Choroid plexus epithelial cell (primary cell): ENCODE data around the gene GRSF1.

Source experiments
- DNase-seq: peaks from one replicate; pipeline ENCODE4 v3.0.0-alpha.2; 2010; ENCODE audit warnings: low read depth
- H3K4me3 ChIP-seq: 2 replicates; pipeline ENCODE4 v1.5.1; 2011; ENCODE audit warnings: low read depth, mild to moderate bottlenecking, control low read depth, low read length, moderate library complexity
- TF ChIP-seq, protein P1 (sequence below): conservative IDR thresholded peaks from 2 replicates; pipeline ENCODE4 v1.5.1; 2011; ENCODE audit warnings: low read depth, mild to moderate bottlenecking, control low read depth, inconsistent platforms, low read length, moderate library complexity

GRSF1 gene

DNA sequence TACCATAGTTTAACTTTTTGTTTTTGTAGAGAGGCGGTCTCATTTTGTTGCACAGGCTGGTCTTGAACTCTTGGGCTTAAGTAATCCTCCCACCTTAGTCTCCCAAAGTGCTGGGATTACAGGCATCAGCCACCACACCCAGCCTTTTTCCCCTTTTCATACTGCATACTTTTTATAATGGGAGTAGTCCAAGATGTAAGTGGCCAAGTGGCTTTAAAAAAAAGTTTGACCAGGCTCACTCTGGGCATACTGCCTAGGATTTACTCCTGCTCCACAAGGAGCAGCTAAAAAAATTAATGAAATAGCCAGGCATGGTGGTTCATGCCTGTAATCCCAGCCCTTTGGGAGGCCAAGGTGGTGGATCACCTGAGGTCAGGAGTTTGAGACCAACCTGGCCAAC is 6.0 kb downstream of the GRSF1 start:
- TF ChIP-seq, protein P1, sequence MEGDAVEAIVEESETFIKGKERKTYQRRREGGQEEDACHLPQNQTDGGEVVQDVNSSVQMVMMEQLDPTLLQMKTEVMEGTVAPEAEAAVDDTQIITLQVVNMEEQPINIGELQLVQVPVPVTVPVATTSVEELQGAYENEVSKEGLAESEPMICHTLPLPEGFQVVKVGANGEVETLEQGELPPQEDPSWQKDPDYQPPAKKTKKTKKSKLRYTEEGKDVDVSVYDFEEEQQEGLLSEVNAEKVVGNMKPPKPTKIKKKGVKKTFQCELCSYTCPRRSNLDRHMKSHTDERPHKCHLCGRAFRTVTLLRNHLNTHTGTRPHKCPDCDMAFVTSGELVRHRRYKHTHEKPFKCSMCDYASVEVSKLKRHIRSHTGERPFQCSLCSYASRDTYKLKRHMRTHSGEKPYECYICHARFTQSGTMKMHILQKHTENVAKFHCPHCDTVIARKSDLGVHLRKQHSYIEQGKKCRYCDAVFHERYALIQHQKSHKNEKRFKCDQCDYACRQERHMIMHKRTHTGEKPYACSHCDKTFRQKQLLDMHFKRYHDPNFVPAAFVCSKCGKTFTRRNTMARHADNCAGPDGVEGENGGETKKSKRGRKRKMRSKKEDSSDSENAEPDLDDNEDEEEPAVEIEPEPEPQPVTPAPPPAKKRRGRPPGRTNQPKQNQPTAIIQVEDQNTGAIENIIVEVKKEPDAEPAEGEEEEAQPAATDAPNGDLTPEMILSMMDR = no peak
- DNase-seq = no peak
- no peak overlapping the region for H3K4me3 ChIP-seq

- TF ChIP-seq, protein P1 = no peak
- H3K4me3 ChIP-seq = no peak overlapping the region
- DNase-seq = no peak
Measured at GRCh38 chr4:70831293-70831692, 8.4 kb downstream of the GRSF1 start.

GRCh38 chr4:70830054-70830453 is 9.6 kb downstream of the GRSF1 start:
- H3K4me3 ChIP-seq = no peak overlapping the region
- DNase-seq = no peak
- TF ChIP-seq, protein P1 = no peak

DNA sequence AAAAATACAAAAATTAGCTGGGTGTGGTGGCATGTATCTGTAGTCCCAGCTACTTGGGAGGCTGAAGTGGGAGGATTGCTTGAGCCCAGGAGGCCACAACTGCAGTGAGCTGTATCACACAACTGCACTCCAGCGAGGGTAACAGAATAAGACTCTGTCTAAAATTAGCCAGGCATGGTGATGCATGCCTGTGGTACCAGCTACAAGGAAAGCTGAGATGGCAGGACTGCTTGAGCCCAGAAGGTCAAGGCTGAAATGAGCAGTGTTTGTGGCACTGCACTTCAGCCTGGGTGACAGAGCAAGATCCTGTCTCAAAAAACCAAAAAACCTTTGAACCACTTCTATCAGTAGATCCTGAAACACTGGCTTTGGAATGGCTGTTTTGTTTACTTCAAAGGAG is 10.2 kb downstream of the GRSF1 start:
- no peak for DNase-seq
- no peak overlapping the region for H3K4me3 ChIP-seq
- TF ChIP-seq, protein P1 = no peak

- TF ChIP-seq, protein P1 = no peak
- H3K4me3 ChIP-seq = no peak overlapping the region
- no peak for DNase-seq
Measured at GRCh38 chr4:70829015-70829414, 10.7 kb downstream of the GRSF1 start.

GRCh38 chr4:70818921-70819320 is 20.8 kb downstream of the GRSF1 start:
- H3K4me3 ChIP-seq = no peak overlapping the region
- no peak for DNase-seq
- TF ChIP-seq, protein P1 = no peak

DNA sequence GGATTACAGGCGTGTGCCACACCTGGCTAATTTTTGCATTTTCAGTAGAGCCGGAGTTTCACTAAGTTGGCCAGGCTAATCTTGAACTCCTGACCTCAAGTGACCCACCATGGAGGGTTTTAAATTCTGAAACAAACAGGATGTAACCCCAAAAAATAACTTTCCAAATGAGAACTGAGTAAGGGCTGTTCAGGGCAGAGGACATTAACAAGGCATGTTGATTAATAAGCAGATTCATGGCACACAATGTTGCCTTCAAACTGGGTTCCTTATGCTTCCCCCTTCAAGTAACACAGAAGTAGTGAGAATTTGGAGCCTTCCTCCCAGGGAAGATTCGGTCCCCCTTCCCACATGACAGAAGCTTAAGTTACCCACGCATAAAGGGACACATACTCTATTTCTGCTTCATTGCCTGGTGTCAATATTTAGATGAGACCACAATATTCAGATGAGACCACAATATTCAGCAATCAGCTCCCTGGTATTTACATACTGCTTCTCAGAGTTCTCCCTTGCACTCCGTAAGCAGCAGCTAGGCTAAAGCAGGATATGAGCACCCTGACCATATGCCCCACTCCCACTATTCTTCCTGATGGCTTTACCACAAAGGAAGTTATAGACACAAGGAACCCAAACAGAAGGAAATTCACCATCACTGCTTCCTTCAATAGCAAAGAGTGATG is 21.4 kb downstream of the GRSF1 start:
- DNase-seq = no peak
- no peak overlapping the region for H3K4me3 ChIP-seq
- TF ChIP-seq, protein P1 = no peak
